ENCODE measurements around the gene ZNF367. TPM values are rescaled to one million over a fixed set of nuclear protein-coding genes. Genes with fewer than 3 reads are reported as not detected.

The ZNF367 gene
- total and polyA plus RNA-seq, 9 of the 15 experiments (the other 6 are each of a cell fraction or from before 2014, with no cell fraction given): 2.7 to 14.4 (median 10.0) TPM

DNA sequence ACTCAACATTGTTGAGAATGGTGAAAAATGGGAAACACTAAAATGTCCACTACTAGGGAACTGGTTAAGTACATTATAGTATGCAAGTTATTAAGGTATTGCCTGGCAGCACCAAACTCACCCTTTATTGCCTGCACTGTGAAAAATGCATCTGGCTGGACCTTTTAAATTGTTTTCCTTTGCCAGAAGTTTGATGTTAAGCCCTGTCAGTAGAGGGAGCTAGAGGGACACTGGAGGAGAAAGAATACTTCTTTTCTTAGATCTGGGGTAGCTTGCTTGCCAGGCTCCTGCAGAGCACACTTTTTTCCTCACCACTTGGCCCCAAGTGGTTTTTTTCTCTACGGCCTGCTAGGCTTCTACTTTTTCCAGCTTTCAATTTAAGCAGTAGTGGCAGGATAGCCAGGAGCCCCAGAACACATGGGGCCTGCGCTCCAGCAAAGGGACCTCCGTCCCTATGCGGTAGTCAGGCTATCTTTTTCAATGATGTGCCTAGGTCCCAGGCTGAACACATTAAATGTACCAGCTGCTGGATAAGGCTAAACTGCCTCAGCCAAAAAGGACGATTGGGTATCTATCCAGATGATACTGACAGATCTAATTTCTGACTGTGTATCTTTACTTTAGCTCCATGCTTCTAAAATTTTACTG is 23.8 kb upstream of the ZNF367 start (continued):
- TF ChIP-seq, protein P1, sequence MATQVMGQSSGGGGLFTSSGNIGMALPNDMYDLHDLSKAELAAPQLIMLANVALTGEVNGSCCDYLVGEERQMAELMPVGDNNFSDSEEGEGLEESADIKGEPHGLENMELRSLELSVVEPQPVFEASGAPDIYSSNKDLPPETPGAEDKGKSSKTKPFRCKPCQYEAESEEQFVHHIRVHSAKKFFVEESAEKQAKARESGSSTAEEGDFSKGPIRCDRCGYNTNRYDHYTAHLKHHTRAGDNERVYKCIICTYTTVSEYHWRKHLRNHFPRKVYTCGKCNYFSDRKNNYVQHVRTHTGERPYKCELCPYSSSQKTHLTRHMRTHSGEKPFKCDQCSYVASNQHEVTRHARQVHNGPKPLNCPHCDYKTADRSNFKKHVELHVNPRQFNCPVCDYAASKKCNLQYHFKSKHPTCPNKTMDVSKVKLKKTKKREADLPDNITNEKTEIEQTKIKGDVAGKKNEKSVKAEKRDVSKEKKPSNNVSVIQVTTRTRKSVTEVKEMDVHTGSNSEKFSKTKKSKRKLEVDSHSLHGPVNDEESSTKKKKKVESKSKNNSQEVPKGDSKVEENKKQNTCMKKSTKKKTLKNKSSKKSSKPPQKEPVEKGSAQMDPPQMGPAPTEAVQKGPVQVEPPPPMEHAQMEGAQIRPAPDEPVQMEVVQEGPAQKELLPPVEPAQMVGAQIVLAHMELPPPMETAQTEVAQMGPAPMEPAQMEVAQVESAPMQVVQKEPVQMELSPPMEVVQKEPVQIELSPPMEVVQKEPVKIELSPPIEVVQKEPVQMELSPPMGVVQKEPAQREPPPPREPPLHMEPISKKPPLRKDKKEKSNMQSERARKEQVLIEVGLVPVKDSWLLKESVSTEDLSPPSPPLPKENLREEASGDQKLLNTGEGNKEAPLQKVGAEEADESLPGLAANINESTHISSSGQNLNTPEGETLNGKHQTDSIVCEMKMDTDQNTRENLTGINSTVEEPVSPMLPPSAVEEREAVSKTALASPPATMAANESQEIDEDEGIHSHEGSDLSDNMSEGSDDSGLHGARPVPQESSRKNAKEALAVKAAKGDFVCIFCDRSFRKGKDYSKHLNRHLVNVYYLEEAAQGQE (IDR thresholded peaks at IDR 0.05; ENCODE audit: borderline replicate concordance): peak; percentile 71; the same call in 1 of the 2 replicates
- TF ChIP-seq, protein P1 (CRISPR knock-in tag; IDR thresholded peaks at IDR 0.05; ENCODE audit: low read depth): no peak
- peak; percentile 29; the same call in 1 of the 2 replicates for TF ChIP-seq CC2D1A (IDR thresholded peaks at IDR 0.05)
- TF ChIP-seq RFX1 (IDR thresholded peaks at IDR 0.05): no peak
- 0 out of 2 replicates have a peak, but pooled peaks have one; percentile 43 for TF ChIP-seq MTA3 (IDR thresholded peaks at IDR 0.05; ENCODE audit: borderline replicate concordance)
- TF ChIP-seq SIN3A (IDR thresholded peaks at IDR 0.05; ENCODE audit: borderline replicate concordance in 2 of 2, control insufficient read depth in 1 of 2, low read depth in 2 of 2, low read length in 2 of 2): no peak

Data from K562 (cell line).